K562 (cell line): ENCODE measurements around the gene LRRC71. TPM values are rescaled to one million over a fixed set of nuclear protein-coding genes. Genes with fewer than 3 reads are reported as not detected.

Experiments used
- CHD7 ChIP-seq: fragments of 200-600 bp; sonication (generic); IDR thresholded peaks from one replicate; pipeline ENCODE4 v1.6.1; 2012; ENCODE audit warnings: mild to moderate bottlenecking, low read depth, low read length, inconsistent platforms
- HSF4 ChIP-seq: fragments of 250-450 bp; sonication (Bioruptor Pico); IDR thresholded peaks from 2 replicates; pipeline ENCODE4 v2.1.2; 2022; ENCODE audit warnings: mild to moderate bottlenecking, moderate library complexity, borderline replicate concordance
- KHSRP ChIP-seq: fragments of 450-650 bp; IDR thresholded peaks from 2 replicates; pipeline ENCODE4 v1.6.1; 2017
- L3MBTL2 ChIP-seq: fragments of 450-650 bp; IDR thresholded peaks from 2 replicates; pipeline ENCODE4 v1.6.1; 2016; ENCODE audit warnings: mild to moderate bottlenecking, moderate library complexity
- MTF1 ChIP-seq: fragments of 250-450 bp; sonication (Bioruptor Pico); IDR thresholded peaks from 2 replicates; pipeline ENCODE4 v1.9.0; 2021; ENCODE audit warnings: moderate library complexity, mild to moderate bottlenecking, inconsistent platforms, borderline replicate concordance
- NELFE ChIP-seq: IDR thresholded peaks from 2 replicates; pipeline ENCODE4 v1.6.1; 2011; ENCODE audit warnings: mild to moderate bottlenecking; ENCODE audit not compliant: insufficient read depth, insufficient read length
- NKRF ChIP-seq: fragments of 450-650 bp; IDR thresholded peaks from 2 replicates; pipeline ENCODE4 v1.6.1; 2016; ENCODE audit warnings: borderline replicate concordance
- POLR3G ChIP-seq: IDR thresholded peaks from 2 replicates; pipeline ENCODE4 v1.6.1; 2011; ENCODE audit not compliant: insufficient read length, insufficient replicate concordance; ENCODE audit errors: extremely low read depth
- USF1 ChIP-seq: sonication (generic); formaldehyde crosslinking; IDR thresholded peaks from 2 replicates; pipeline ENCODE4 v1.9.0; 2022; ENCODE audit warnings: mild to moderate bottlenecking, missing genetic modification reagents
- ZC3H8 ChIP-seq: fragments of 450-650 bp; IDR thresholded peaks from 2 replicates; pipeline ENCODE4 v1.6.1; 2017
- ZNF134 ChIP-seq: fragments of 250-450 bp; sonication (Bioruptor Pico); conservative IDR thresholded peaks from 2 replicates; pipeline ENCODE4 v1.4.0; 2020
- ZNF212 ChIP-seq: fragments of 450-650 bp; formaldehyde crosslinking; IDR thresholded peaks from 2 replicates; pipeline ENCODE4 v1.4.0; 2020; ENCODE audit warnings: mild to moderate bottlenecking
- ZNF507 ChIP-seq: conservative IDR thresholded peaks from 2 replicates; pipeline ENCODE4 v1.6.1; 2017; ENCODE audit warnings: missing genetic modification characterization, missing compliant biosample characterization
- ZNF79 ChIP-seq: fragments of 250-450 bp; sonication (Bioruptor Pico); IDR thresholded peaks from 2 replicates; pipeline ENCODE4 v1.4.0; 2020; ENCODE audit warnings: low read depth, mild to moderate bottlenecking, moderate library complexity
- ZZZ3 ChIP-seq: fragments of 450-650 bp; IDR thresholded peaks from 2 replicates; pipeline ENCODE4 v1.6.1; 2016; ENCODE audit warnings: antibody characterized with exemption, mild to moderate bottlenecking, moderate library complexity
- polyA plus RNA-seq, 8 experiments: library from polyadenylated mRNA; depleted of rRNA in 4 of 8; stranded (reverse) in 5 of 8; unstranded in 3 of 8; fragments of >200 nt; fragmentation: Nextera tagmentation in 2 of 8; fragmentation: Illumina TruSeq in 1 of 8; extraction: Ambion mirVana in 2 of 8; extraction: Trizol in 1 of 8; gene quantifications; 2 replicates each; pipeline versions ENCODE4 v1.2.1 to v1.2.3, GENCODE V29; 2011 to 2014; ENCODE audit warnings: inconsistent platforms in 1 of 8, missing spikeins in 1 of 8
- total RNA-seq, 7 experiments: library from RNA; depleted of rRNA in 6 of 7; stranded (reverse); fragments of >200 nt in 6 of 7; fragmentation: Illumina TruSeq in 2 of 7; extraction: Trizol in 2 of 7; gene quantifications; 2 replicates each; pipeline versions ENCODE4 v1.2.1 to v1.2.3, GENCODE V29; 2011 to 2021; ENCODE audit warnings: low replicate concordance in 1 of 7

Gene LRRC71
- total and polyA plus RNA-seq, 9 of the 15 experiments (the other 6 are each of a cell fraction or from before 2014, with no cell fraction given) = 0.06 to 1.2 (median 0.51) TPM; not detected in 1

GRCh38 chr1:156920233-156921052 is at the start of gene LRRC71 (continued):
- TF ChIP-seq CHD7 (no peak), ZZZ3 (no peak), POLR3G (no peak), ZC3H8 (no peak), ZNF212 (CRISPR knock-in tag) (no peak), USF1 (peak; percentile 52; the same call in 1 of the 2 replicates), ZNF79 (CRISPR knock-in tag) (no peak), ZNF134 (CRISPR knock-in tag) (no peak), KHSRP (no peak), NELFE (no peak), HSF4 (no peak), NKRF (no peak), L3MBTL2 (peak; percentile 85), MTF1 (no peak), ZNF507 (tag) (no peak)
